Neural cell (in vitro differentiated cells): ENCODE measurements around the gene LHX4. TPM values are rescaled to one million over a fixed set of nuclear protein-coding genes. Genes with fewer than 3 reads are reported as not detected.

ENCODE experiments used
- H2AFZ ChIP-seq: fragments of 200-600, 300-800 bp; sonication (generic), shearing (Covaris generic); 2 replicates; pipeline ENCODE4 v1.6.0; 2014; ENCODE audit warnings: low read depth, mild to moderate bottlenecking, antibody characterized with exemption, low read length, moderate library complexity
- H3F3A ChIP-seq: fragments of 200-600 bp; shearing (Covaris generic); 2 replicates; pipeline ENCODE4 v1.6.1; 2016; ENCODE audit warnings: mild to moderate bottlenecking, moderate library complexity, mixed read lengths, antibody characterized with exemption, low read length; ENCODE audit not compliant: insufficient read depth, poor library complexity, severe bottlenecking
- H3K27ac ChIP-seq: fragments of 200-600, 300-800 bp; sonication (generic), shearing (Covaris generic); 2 replicates; pipeline ENCODE4 v1.5.1; 2014; ENCODE audit warnings: mild to moderate bottlenecking, low read length, moderate library complexity
- H3K27me3 ChIP-seq: fragments of 300-800, 200-600 bp; sonication (generic), shearing (Covaris generic); 2 replicates; pipeline ENCODE4 v1.6.0; 2014; ENCODE audit warnings: mild to moderate bottlenecking, low read depth, low read length, moderate library complexity; ENCODE audit not compliant: insufficient read depth
- H3K36me3 ChIP-seq: fragments of 300-800, 200-600 bp; sonication (generic), shearing (Covaris generic); 2 replicates; pipeline ENCODE4 v1.5.1; 2014; ENCODE audit warnings: mild to moderate bottlenecking, antibody characterized with exemption, low read length, moderate library complexity; ENCODE audit not compliant: insufficient read depth
- H3K4me2 ChIP-seq: fragments of 300-800, 200-600 bp; sonication (generic), shearing (Covaris generic); 2 replicates; pipeline ENCODE4 v1.6.0; 2014; ENCODE audit warnings: mild to moderate bottlenecking, low read length
- H3K4me3 ChIP-seq: fragments of 300-800, 200-600 bp; sonication (generic), shearing (Covaris generic); 2 replicates; pipeline ENCODE4 v1.5.1; 2014; ENCODE audit warnings: mild to moderate bottlenecking, low read length, moderate library complexity
- H3K79me2 ChIP-seq: fragments of 200-600 bp; shearing (Covaris generic); replicated peaks from 2 replicates; pipeline ENCODE4 v1.6.0; 2014; ENCODE audit warnings: mild to moderate bottlenecking, low read length, moderate library complexity; ENCODE audit not compliant: insufficient read depth
- H3K9ac ChIP-seq: fragments of 300-800, 200-600 bp; sonication (generic), shearing (Covaris generic); 2 replicates; pipeline ENCODE4 v1.6.1; 2016; ENCODE audit warnings: mild to moderate bottlenecking, low read length, mixed read lengths
- H3K9me2 ChIP-seq: fragments of 200-600 bp; shearing (Covaris generic); 2 replicates; pipeline ENCODE4 v1.6.1; 2016; ENCODE audit warnings: mild to moderate bottlenecking, low read length, mixed read lengths; ENCODE audit not compliant: insufficient read depth
- H3K9me3 ChIP-seq: fragments of 200-600, 300-800 bp; sonication (generic), shearing (Covaris generic); 2 replicates; pipeline ENCODE4 v1.6.1; 2016; ENCODE audit warnings: mild to moderate bottlenecking, mixed run types, low read length, moderate library complexity, mixed read lengths
- H4K20me1 ChIP-seq: fragments of 200-600 bp; shearing (Covaris generic); 2 replicates; pipeline ENCODE4 v1.6.1; 2016; ENCODE audit warnings: mild to moderate bottlenecking, mixed run types; ENCODE audit not compliant: insufficient read depth
- EP300 ChIP-seq: fragments of 450-650 bp; conservative IDR thresholded peaks from 2 replicates; pipeline ENCODE4 v1.6.1; 2014; ENCODE audit warnings: antibody characterized with exemption, mild to moderate bottlenecking, moderate library complexity; ENCODE audit not compliant: poor library complexity, severe bottlenecking
- EZH2 ChIP-seq: fragments of 200-600, 300-800 bp; shearing (Covaris generic), sonication (generic); IDR thresholded peaks from 2 replicates; pipeline ENCODE4 v1.6.1; 2014; ENCODE audit warnings: antibody characterized with exemption, low read length, borderline replicate concordance, mild to moderate bottlenecking; ENCODE audit not compliant: insufficient read depth, poor library complexity, severe bottlenecking
- MXI1 ChIP-seq: fragments of 450-650 bp; conservative IDR thresholded peaks from 2 replicates; pipeline ENCODE4 v1.6.1; 2014; ENCODE audit warnings: antibody characterized with exemption, mild to moderate bottlenecking; ENCODE audit not compliant: poor library complexity, severe bottlenecking
- POLR2AphosphoS5 ChIP-seq: IDR thresholded peaks from 2 replicates; pipeline ENCODE4 v1.6.1; 2012
- RAD21 ChIP-seq: fragments of 450-650 bp; conservative IDR thresholded peaks from 2 replicates; pipeline ENCODE4 v1.6.1; 2014; ENCODE audit warnings: antibody characterized with exemption, mild to moderate bottlenecking, moderate library complexity
- SMC3 ChIP-seq: fragments of 450-650 bp; conservative IDR thresholded peaks from 2 replicates; pipeline ENCODE4 v1.6.1; 2014; ENCODE audit warnings: antibody characterized with exemption, mild to moderate bottlenecking, moderate library complexity; ENCODE audit not compliant: poor library complexity
- TAF1 ChIP-seq: IDR thresholded peaks from 2 replicates; pipeline ENCODE4 v1.6.1; 2012; ENCODE audit warnings: low read depth
- polyA plus RNA-seq: library from polyadenylated mRNA; depleted of rRNA; stranded (reverse); fragments of >200 nt; gene quantifications from 2 replicates; pipeline ENCODE4 v1.2.3, GENCODE V29; 2014
- TF ChIP-seq, protein P1 (sequence below): fragments of 450-650 bp; IDR thresholded peaks from 2 replicates; pipeline ENCODE4 v1.5.1; 2014; ENCODE audit warnings: antibody characterized with exemption, mild to moderate bottlenecking, moderate library complexity; ENCODE audit not compliant: poor library complexity, severe bottlenecking
- TF ChIP-seq, protein P2 (sequence below): IDR thresholded peaks from 2 replicates; pipeline ENCODE4 v1.6.1; 2012; ENCODE audit warnings: borderline replicate concordance

Gene LHX4
- polyA plus RNA-seq, 1 donor from 2014 or later, result not detected

DNA sequence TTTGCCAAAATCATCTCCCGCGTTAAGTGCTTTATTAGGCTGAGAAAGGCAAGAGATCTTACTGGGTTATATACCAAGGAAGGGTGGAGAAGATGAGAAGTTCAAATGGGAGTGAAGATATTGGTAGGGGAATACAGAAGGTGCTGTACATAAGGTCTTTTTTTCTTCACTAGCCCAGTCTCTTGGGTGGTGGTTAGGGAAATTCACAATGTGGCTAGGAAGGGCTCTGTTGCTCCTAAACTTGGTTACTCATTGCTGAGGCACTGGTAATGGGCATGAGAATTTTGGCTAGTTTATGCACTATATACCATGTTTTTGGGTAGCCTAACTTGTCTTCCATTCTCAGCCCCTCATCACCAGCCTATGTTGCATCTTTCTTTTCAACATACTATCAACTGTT lies 50.6 kb downstream of the LHX4 start:
- Histone ChIP-seq H3K4me3 (no peak overlapping the region), H3K27me3 (no peaks in the 10 kb centered on the region), H3F3A (no peaks in the 10 kb centered on the region), H4K20me1 (no peaks in the 10 kb centered on the region), H3K4me2 (no peak overlapping the region), H2AFZ (no peak overlapping the region), H3K9me2 (no peaks in the 10 kb centered on the region), H3K27ac (no peak overlapping the region), H3K79me2 (no peaks in the 10 kb centered on the region), H3K36me3 (no peaks in the 10 kb centered on the region), H3K9ac (no peak overlapping the region), H3K9me3 (no peaks in the 10 kb centered on the region)
- TF ChIP-seq, protein P1, sequence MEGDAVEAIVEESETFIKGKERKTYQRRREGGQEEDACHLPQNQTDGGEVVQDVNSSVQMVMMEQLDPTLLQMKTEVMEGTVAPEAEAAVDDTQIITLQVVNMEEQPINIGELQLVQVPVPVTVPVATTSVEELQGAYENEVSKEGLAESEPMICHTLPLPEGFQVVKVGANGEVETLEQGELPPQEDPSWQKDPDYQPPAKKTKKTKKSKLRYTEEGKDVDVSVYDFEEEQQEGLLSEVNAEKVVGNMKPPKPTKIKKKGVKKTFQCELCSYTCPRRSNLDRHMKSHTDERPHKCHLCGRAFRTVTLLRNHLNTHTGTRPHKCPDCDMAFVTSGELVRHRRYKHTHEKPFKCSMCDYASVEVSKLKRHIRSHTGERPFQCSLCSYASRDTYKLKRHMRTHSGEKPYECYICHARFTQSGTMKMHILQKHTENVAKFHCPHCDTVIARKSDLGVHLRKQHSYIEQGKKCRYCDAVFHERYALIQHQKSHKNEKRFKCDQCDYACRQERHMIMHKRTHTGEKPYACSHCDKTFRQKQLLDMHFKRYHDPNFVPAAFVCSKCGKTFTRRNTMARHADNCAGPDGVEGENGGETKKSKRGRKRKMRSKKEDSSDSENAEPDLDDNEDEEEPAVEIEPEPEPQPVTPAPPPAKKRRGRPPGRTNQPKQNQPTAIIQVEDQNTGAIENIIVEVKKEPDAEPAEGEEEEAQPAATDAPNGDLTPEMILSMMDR, result no peak
- TF ChIP-seq POLR2AphosphoS5 (no peak), MXI1 (no peak), SMC3 (no peak), EZH2 (no peak), EP300 (no peak), TAF1 (no peak), RAD21 (no peak)
- TF ChIP-seq, protein P2, sequence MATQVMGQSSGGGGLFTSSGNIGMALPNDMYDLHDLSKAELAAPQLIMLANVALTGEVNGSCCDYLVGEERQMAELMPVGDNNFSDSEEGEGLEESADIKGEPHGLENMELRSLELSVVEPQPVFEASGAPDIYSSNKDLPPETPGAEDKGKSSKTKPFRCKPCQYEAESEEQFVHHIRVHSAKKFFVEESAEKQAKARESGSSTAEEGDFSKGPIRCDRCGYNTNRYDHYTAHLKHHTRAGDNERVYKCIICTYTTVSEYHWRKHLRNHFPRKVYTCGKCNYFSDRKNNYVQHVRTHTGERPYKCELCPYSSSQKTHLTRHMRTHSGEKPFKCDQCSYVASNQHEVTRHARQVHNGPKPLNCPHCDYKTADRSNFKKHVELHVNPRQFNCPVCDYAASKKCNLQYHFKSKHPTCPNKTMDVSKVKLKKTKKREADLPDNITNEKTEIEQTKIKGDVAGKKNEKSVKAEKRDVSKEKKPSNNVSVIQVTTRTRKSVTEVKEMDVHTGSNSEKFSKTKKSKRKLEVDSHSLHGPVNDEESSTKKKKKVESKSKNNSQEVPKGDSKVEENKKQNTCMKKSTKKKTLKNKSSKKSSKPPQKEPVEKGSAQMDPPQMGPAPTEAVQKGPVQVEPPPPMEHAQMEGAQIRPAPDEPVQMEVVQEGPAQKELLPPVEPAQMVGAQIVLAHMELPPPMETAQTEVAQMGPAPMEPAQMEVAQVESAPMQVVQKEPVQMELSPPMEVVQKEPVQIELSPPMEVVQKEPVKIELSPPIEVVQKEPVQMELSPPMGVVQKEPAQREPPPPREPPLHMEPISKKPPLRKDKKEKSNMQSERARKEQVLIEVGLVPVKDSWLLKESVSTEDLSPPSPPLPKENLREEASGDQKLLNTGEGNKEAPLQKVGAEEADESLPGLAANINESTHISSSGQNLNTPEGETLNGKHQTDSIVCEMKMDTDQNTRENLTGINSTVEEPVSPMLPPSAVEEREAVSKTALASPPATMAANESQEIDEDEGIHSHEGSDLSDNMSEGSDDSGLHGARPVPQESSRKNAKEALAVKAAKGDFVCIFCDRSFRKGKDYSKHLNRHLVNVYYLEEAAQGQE, result no peak

DNA sequence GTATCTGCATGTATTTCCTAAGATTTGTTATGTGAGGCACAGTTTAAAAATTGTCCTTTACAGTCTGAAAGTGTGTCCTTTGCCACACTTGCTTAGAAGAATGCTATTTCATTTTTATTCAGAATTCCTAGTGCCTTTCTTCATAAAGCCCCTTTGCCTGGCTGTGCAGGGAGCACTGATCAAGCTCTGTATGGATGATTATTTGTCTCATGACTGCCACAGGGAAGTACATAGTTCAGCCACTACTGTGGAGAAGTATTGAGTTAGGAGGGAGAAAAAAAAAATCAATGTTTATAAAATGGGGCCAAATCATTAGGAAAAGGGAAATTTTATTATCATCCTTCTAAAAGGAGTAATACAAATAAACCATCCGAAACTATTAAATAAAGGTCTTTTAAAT lies 51.4 kb downstream of the LHX4 start:
- no peaks in the 10 kb centered on the region for H3K79me2 ChIP-seq
- no peaks in the 10 kb centered on the region for H3K9me3 ChIP-seq

More for the DNA sequence above, 51.4 kb downstream of the LHX4 start:
- Histone ChIP-seq H3K9me2 (no peaks in the 10 kb centered on the region), H3K27me3 (no peaks in the 10 kb centered on the region), H3K27ac (no peak overlapping the region), H3K4me2 (no peak overlapping the region), H3F3A (no peaks in the 10 kb centered on the region), H3K9ac (no peak overlapping the region), H3K36me3 (no peaks in the 10 kb centered on the region), H3K4me3 (no peak overlapping the region), H2AFZ (no peak overlapping the region), H4K20me1 (no peaks in the 10 kb centered on the region)
- TF ChIP-seq, protein P2, result no peak
- TF ChIP-seq EP300 (no peak), EZH2 (no peak)
